ENCODE results near the gene NUP133.
A peak's percentile ranks its signal among the peaks of the same experiment; 100 is the strongest.

The NUP133 gene

DNA sequence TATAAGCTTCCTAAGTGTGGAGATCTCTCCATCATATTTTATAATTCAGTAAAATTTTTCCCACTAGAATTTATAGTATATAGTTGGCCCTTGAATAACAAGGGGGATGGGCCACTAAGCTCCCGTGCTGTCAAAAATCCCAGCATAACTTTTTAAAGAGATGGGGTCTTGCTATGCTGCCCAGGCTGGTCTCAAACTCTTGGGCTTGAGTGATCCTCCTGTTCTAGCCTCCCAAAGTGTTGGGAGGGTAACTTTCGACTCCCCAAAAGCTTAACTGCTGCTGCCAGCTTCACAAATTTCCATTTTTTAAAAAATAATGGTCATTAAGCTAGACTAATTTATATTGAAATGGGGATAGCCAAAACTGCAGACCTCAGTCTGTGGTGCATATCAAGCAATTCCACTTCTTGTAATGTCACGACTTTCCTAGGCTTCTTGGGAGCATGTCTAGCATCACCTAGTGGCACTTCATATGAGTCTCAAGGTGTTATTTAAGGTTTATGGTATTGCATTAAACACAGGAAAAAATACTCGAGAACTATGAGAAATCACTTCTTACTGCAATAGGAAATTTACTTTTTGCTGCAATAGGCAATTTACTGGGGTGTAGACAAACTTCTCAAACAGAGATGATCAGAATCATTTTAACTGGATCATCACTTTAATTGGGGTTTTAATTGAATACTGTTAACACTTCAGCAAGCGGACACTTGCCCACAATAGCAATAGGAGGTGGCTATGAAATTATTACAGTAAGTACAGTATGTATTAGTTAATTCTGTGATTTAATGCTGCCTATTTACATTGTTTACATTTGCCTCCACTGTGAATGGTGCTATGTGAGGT, 55.0 kb downstream of the NUP133 start:
- DNase-seq (ENCODE audit: low spot score) = no peak
- TF ChIP-seq, protein P1, sequence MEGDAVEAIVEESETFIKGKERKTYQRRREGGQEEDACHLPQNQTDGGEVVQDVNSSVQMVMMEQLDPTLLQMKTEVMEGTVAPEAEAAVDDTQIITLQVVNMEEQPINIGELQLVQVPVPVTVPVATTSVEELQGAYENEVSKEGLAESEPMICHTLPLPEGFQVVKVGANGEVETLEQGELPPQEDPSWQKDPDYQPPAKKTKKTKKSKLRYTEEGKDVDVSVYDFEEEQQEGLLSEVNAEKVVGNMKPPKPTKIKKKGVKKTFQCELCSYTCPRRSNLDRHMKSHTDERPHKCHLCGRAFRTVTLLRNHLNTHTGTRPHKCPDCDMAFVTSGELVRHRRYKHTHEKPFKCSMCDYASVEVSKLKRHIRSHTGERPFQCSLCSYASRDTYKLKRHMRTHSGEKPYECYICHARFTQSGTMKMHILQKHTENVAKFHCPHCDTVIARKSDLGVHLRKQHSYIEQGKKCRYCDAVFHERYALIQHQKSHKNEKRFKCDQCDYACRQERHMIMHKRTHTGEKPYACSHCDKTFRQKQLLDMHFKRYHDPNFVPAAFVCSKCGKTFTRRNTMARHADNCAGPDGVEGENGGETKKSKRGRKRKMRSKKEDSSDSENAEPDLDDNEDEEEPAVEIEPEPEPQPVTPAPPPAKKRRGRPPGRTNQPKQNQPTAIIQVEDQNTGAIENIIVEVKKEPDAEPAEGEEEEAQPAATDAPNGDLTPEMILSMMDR (IDR thresholded peaks at IDR 0.05) = no peak
- no peak overlapping the region for H3K27ac ChIP-seq
- no peak overlapping the region for H3K4me3 ChIP-seq

DNA sequence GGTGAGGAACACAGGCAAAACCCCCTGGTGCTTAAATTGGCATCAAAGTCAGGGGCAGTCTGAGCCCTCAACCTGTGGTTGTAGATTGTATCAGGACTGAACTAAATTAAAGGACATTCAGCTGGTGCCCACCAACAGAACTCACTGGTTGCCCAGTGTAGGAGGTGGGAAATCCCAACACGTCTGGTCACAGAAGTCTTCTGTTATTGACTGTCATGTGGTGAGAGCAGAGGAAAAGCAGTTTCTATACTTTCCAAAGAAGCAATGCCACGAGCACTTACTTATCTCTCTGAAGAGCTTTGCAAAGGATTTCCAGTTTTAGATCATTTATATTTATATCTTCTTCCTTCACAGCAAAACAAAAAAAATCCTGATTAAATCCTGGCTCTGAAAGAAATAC, 59.3 kb downstream of the NUP133 start:
- Histone ChIP-seq H3K4me3 (no peak overlapping the region), H3K27ac (no peak overlapping the region)
- TF ChIP-seq, protein P1 (IDR thresholded peaks at IDR 0.05) = no peak

DNA sequence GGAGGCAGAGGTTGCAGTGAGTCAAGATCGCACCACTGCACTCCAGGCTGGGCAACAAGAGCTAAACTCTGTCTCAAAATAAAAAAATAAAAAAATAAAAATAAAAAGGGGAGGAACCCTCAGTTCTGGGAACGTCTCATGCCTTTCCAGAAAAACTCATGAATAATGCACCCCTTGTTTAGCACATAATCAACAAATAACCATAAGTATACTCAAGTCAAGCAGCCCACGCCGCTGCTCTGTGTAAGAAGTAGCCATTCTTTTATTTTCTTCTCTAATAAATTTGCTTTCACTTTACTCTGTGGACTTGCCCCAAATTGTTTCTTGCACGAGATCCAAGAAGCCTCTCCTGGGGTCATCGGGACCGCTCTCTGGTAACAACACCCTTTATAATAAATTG, 59.8 kb downstream of the NUP133 start:
- Histone ChIP-seq H3K4me3 (no peak overlapping the region), H3K27ac (no peak overlapping the region)
- TF ChIP-seq, protein P1 (IDR thresholded peaks at IDR 0.05) = no peak
- no peak for DNase-seq (ENCODE audit: low spot score)

More for the DNA sequence above, 59.3 kb downstream of the NUP133 start:
- no peak for DNase-seq (ENCODE audit: low spot score)

DNA sequence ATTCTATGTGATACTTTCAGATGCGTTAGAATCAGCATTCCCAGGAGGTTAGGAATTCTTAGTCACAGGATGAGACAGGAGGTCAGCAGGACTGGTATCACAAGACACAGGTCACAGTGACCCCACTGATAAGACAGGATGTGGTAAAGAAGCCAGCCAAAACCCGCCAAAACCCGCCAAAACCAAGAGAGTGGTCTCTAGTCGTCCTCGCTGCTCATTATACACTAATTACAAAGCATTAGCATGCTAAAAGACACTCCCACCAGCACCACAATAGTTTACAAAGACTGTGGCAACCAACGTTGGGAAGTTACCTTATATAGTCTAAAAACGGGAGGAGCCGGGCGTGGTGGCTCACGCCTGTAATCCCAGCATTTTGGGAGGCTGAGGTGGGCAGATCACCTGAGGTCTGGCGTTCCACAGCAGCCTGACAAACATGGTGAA, 60.3 kb downstream of the NUP133 start:
- Histone ChIP-seq H3K4me3 (no peak overlapping the region), H3K27ac (no peak overlapping the region)
- DNase-seq (ENCODE audit: low spot score) = no peak
- TF ChIP-seq, protein P1 (IDR thresholded peaks at IDR 0.05) = no peak

DNA sequence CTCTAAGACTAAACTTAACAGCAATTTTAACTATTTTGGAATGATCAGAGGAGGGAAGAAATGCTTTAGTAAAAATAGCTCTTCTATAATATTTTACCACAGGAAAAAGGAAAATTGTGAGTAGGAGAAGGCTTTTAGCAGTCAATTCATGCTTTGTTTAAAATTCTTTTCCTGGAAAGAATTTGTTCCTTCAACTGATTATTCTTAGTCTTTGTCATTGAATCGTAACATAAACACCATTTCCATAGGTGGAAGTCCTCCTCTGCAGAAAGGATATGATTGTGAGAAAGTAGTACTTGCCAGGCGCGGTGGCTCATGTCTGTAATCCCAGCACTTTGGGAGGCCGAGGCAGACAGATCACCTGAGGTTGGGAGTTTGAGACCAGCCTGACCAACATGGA, 62.3 kb downstream of the NUP133 start:
- no peak for DNase-seq (ENCODE audit: low spot score)

DNA sequence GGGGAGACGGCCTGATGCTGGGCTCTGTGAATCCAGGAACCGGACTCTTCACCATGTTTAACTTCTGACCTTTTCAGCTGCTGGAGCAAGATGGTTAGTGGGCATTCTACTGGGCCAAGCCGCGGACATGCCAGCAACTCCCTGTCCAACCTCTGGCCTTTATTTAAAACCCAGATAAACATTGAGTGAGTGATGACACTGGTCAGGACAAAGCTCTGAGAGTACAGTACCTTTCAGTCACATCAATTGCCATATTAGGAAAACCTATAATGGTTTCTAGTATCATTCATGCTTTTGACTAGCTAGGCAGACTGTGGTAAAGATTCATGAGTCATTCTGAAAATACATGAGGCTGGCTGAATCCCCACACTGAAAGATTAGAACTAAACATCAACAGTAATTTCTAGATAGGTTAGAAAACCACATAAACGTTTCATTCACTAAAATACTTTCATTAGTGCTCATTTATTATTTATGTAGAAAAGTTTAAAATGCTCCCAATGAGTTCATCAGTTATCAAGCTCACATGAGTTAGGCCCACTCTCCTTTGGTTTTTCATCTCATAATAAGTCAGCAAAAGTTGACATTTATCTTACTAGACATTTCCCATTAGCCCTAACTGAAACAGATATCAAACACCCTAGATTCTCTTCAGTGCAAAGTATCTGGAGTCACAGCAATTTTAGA, 67.1 kb downstream of the NUP133 start:
- TF ChIP-seq, protein P1 (IDR thresholded peaks at IDR 0.05) = no peak
- no peak overlapping the region for H3K4me3 ChIP-seq
- DNase-seq (ENCODE audit: low spot score) = no peak
- peak overlapping the region in 1 of 2 donors; percentile 27 for H3K27ac ChIP-seq

More for the DNA sequence above, 62.3 kb downstream of the NUP133 start:
- Histone ChIP-seq H3K27ac (no peak overlapping the region), H3K4me3 (no peak overlapping the region)
- TF ChIP-seq, protein P1 (IDR thresholded peaks at IDR 0.05) = no peak
